Measurements from ENCODE around the gene WDR36. TPM values are rescaled to one million over a fixed set of nuclear protein-coding genes. Genes with fewer than 3 reads are reported as not detected.

Gene WDR36
- total and polyA plus RNA-seq, 2 experiments from 2014 or later, result 18.5 to 56.8 TPM

DNA sequence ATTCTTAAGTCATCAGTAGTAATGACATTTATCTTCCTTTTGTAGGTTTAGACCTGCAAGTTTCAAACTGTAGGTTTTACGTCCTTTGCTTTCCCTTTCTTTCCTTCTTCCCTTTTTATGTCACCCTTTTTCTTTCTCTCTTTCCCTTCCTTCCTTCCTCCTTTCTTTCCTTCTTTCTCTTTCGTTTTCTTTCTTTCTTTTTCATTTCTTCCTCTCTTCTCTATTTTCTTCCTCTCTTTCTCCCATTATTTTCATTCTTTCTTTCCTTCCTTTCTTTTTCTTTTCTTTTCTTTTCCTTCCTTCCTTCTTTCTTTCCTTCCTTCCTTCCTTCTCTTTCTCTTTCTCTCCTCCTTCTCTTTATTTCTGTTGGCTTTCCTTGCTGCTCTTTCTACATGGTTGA lies 59.9 kb downstream of the WDR36 start:
- Mint-ChIP-seq H3K4me1 (no peaks in the 10 kb centered on the region), H3K9me3 (no peaks in the 10 kb centered on the region), H3K36me3 (ENCODE audit: low read depth) (no peaks in the 10 kb centered on the region), H3K4me3 (no peak overlapping the region), H3K27ac (no peak overlapping the region), H3K27me3 (ENCODE audit: insufficient read depth, low read depth, poor library complexity) (peaks cover 3% of the 10 kb centered on the region)
- DNase-seq (ENCODE audit: low spot score) (no peak), ATAC-seq (no peak)
- H3K4me2 ChIP-seq, result no peak overlapping the region
- H2AFZ ChIP-seq, result no peak overlapping the region
- H3K27me3 ChIP-seq (ENCODE audit: insufficient read depth), result no peaks in the 10 kb centered on the region
- no peaks in the 10 kb centered on the region for H3K36me3 ChIP-seq (ENCODE audit: insufficient read depth)
- no peaks in the 10 kb centered on the region for H3K4me1 ChIP-seq (ENCODE audit: insufficient read depth)
- no peaks in the 10 kb centered on the region for H4K20me1 ChIP-seq (replicated peaks; ENCODE audit: insufficient read depth)
- H3K27ac ChIP-seq (ENCODE audit: low read depth), result no peak overlapping the region
- H3K4me3 ChIP-seq, result no peak overlapping the region
- H3K9me2 ChIP-seq (ENCODE audit: insufficient read depth), result no peaks in the 10 kb centered on the region
- TF ChIP-seq NANOG (IDR thresholded peaks at IDR 0.05; ENCODE audit: borderline replicate concordance) (no peak), POLR2AphosphoS5 (IDR thresholded peaks at IDR 0.05; ENCODE audit: low read depth) (no peak), ZNF462 (CRISPR knock-in tag; IDR thresholded peaks at IDR 0.05) (no peak)
- TF ChIP-seq, protein P1, sequence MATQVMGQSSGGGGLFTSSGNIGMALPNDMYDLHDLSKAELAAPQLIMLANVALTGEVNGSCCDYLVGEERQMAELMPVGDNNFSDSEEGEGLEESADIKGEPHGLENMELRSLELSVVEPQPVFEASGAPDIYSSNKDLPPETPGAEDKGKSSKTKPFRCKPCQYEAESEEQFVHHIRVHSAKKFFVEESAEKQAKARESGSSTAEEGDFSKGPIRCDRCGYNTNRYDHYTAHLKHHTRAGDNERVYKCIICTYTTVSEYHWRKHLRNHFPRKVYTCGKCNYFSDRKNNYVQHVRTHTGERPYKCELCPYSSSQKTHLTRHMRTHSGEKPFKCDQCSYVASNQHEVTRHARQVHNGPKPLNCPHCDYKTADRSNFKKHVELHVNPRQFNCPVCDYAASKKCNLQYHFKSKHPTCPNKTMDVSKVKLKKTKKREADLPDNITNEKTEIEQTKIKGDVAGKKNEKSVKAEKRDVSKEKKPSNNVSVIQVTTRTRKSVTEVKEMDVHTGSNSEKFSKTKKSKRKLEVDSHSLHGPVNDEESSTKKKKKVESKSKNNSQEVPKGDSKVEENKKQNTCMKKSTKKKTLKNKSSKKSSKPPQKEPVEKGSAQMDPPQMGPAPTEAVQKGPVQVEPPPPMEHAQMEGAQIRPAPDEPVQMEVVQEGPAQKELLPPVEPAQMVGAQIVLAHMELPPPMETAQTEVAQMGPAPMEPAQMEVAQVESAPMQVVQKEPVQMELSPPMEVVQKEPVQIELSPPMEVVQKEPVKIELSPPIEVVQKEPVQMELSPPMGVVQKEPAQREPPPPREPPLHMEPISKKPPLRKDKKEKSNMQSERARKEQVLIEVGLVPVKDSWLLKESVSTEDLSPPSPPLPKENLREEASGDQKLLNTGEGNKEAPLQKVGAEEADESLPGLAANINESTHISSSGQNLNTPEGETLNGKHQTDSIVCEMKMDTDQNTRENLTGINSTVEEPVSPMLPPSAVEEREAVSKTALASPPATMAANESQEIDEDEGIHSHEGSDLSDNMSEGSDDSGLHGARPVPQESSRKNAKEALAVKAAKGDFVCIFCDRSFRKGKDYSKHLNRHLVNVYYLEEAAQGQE (IDR thresholded peaks at IDR 0.05; ENCODE audit: unreplicated experiment), result no peak
- no peaks in the 10 kb centered on the region for H3F3A ChIP-seq (replicated peaks; ENCODE audit: low read depth)
- no peaks in the 10 kb centered on the region for H3K79me2 ChIP-seq (replicated peaks; ENCODE audit: insufficient read depth)

Data from GM23338 (cell line).